IPS-18a (cell line): ENCODE data around the gene NRN1L.
"Not testable (repeated sequence)": the region's sequence is repeated elsewhere in the genome, so short reads cannot be mapped to it uniquely, and the experiment has no call there.

Source experiments
- H3K27ac ChIP-seq: one replicate; pipeline ENCODE4 v1.5.1; 2013; ENCODE audit warnings: low read length
- H3K27me3 ChIP-seq: one replicate; pipeline ENCODE4 v1.6.1; 2013; ENCODE audit warnings: mild to moderate bottlenecking, low read length; ENCODE audit not compliant: control insufficient read depth, insufficient read depth
- H3K36me3 ChIP-seq: one replicate; pipeline ENCODE4 v1.6.1; 2013; ENCODE audit warnings: low read depth, low read length; ENCODE audit not compliant: control insufficient read depth
- H3K4me1 ChIP-seq: one replicate; pipeline ENCODE4 v1.6.1; 2013; ENCODE audit warnings: low read depth, low read length; ENCODE audit not compliant: control insufficient read depth
- H3K4me3 ChIP-seq: one replicate; pipeline ENCODE4 v1.5.1; 2013; ENCODE audit warnings: low read length
- H3K9ac ChIP-seq: one replicate; pipeline ENCODE4 v1.6.1; 2013; ENCODE audit warnings: mild to moderate bottlenecking, low read length, moderate library complexity
- H3K9me3 ChIP-seq: one replicate; pipeline ENCODE4 v1.6.1; 2013; ENCODE audit warnings: low read depth, low read length; ENCODE audit not compliant: control insufficient read depth

NRN1L gene

GRCh38 chr16:67909056-67909742 lies 24.5 kb downstream of the NRN1L start:
- Histone ChIP-seq H3K27me3 (no peaks in the 10 kb centered on the region), H3K9ac (no peak overlapping the region), H3K27ac (no peak overlapping the region), H3K4me1 (no peaks in the 10 kb centered on the region), H3K4me3 (no peak overlapping the region), H3K9me3 (no peaks in the 10 kb centered on the region), H3K36me3 (peaks cover 22% of the 10 kb centered on the region)

- H3K9ac ChIP-seq, result no peak overlapping the region
- H3K27me3 ChIP-seq, result no peaks in the 10 kb centered on the region
- H3K4me3 ChIP-seq, result no peak overlapping the region
- H3K27ac ChIP-seq, result no peak overlapping the region
- no peaks in the 10 kb centered on the region for H3K9me3 ChIP-seq
- peaks cover 22% of the 10 kb centered on the region for H3K36me3 ChIP-seq
- H3K4me1 ChIP-seq, result peaks cover 5% of the 10 kb centered on the region
Measured at GRCh38 chr16:67910158-67910557, 25.5 kb downstream of the NRN1L start.

- no peaks in the 10 kb centered on the region for H3K27me3 ChIP-seq
- H3K4me3 ChIP-seq, result no peak overlapping the region
- no peak overlapping the region for H3K27ac ChIP-seq
- H3K9ac ChIP-seq, result no peak overlapping the region
- H3K4me1 ChIP-seq, result peaks cover 5% of the 10 kb centered on the region
- peaks cover 11% of the 10 kb centered on the region for H3K36me3 ChIP-seq
- H3K9me3 ChIP-seq, result no peaks in the 10 kb centered on the region
Measured at GRCh38 chr16:67914758-67915495, 30.2 kb downstream of the NRN1L start.

GRCh38 chr16:67915496-67915769 lies 30.7 kb downstream of the NRN1L start:
- H3K36me3 ChIP-seq, H3K4me3 ChIP-seq, H3K9me3 ChIP-seq, H3K27ac ChIP-seq, H3K27me3 ChIP-seq, H3K9ac ChIP-seq, H3K4me1 ChIP-seq: not testable (repeated sequence)

- H3K4me3 ChIP-seq, result no peak overlapping the region
- H3K9ac ChIP-seq, result no peak overlapping the region
- peaks cover 5% of the 10 kb centered on the region for H3K4me1 ChIP-seq
- H3K9me3 ChIP-seq, result no peaks in the 10 kb centered on the region
- no peak overlapping the region for H3K27ac ChIP-seq
- no peaks in the 10 kb centered on the region for H3K27me3 ChIP-seq
- peaks cover 4% of the 10 kb centered on the region for H3K36me3 ChIP-seq
Measured at GRCh38 chr16:67915831-67916723, 31.4 kb downstream of the NRN1L start.

GRCh38 chr16:67917140-67917851 lies 32.6 kb downstream of the NRN1L start:
- Histone ChIP-seq H3K4me1 (peaks cover 5% of the 10 kb centered on the region), H3K9me3 (no peaks in the 10 kb centered on the region), H3K36me3 (no peaks in the 10 kb centered on the region), H3K4me3 (no peak overlapping the region), H3K27ac (no peak overlapping the region), H3K9ac (no peak overlapping the region), H3K27me3 (no peaks in the 10 kb centered on the region)

- no peak overlapping the region for H3K4me3 ChIP-seq
- peaks cover 5% of the 10 kb centered on the region for H3K4me1 ChIP-seq
- H3K9me3 ChIP-seq, result no peaks in the 10 kb centered on the region
- H3K36me3 ChIP-seq, result no peaks in the 10 kb centered on the region
- no peak overlapping the region for H3K9ac ChIP-seq
- no peaks in the 10 kb centered on the region for H3K27me3 ChIP-seq
- no peak overlapping the region for H3K27ac ChIP-seq
Measured at GRCh38 chr16:67917852-67918236, 33.2 kb downstream of the NRN1L start.

GRCh38 chr16:67919622-67920221 lies 35.0 kb downstream of the NRN1L start:
- H3K9ac ChIP-seq, result no peak overlapping the region
- no peaks in the 10 kb centered on the region for H3K9me3 ChIP-seq
- H3K4me1 ChIP-seq, result peaks cover 5% of the 10 kb centered on the region
- no peaks in the 10 kb centered on the region for H3K36me3 ChIP-seq
- no peaks in the 10 kb centered on the region for H3K27me3 ChIP-seq
- no peak overlapping the region for H3K4me3 ChIP-seq
- no peak overlapping the region for H3K27ac ChIP-seq

GRCh38 chr16:67922221-67922620 lies 37.5 kb downstream of the NRN1L start:
- Histone ChIP-seq H3K9ac (no peak overlapping the region), H3K27me3 (no peaks in the 10 kb centered on the region), H3K4me1 (no peaks in the 10 kb centered on the region), H3K36me3 (no peaks in the 10 kb centered on the region), H3K27ac (no peak overlapping the region), H3K4me3 (no peak overlapping the region), H3K9me3 (no peaks in the 10 kb centered on the region)

- Histone ChIP-seq H3K9ac (no peak overlapping the region), H3K4me1 (no peaks in the 10 kb centered on the region), H3K27me3 (no peaks in the 10 kb centered on the region), H3K4me3 (no peak overlapping the region), H3K36me3 (no peaks in the 10 kb centered on the region), H3K9me3 (no peaks in the 10 kb centered on the region), H3K27ac (no peak overlapping the region)
Measured at GRCh38 chr16:67922740-67923139, 38.1 kb downstream of the NRN1L start.
